CD14-positive monocyte (primary cell): ENCODE data around the gene PANX2. TPM values are rescaled to one million over a fixed set of nuclear protein-coding genes. Genes with fewer than 3 reads are reported as not detected.

Experiments
- DNase-seq, 3 donors: peaks; one replicate each; pipeline ENCODE4 v3.0.0-alpha.2; 2011 to 2022
- H2AFZ ChIP-seq: 2 replicates; pipeline ENCODE4 v1.6.0; 2012; ENCODE audit warnings: mild to moderate bottlenecking, low read depth, low read length, inconsistent platforms; ENCODE audit not compliant: insufficient read depth, poor library complexity, severe bottlenecking
- H3K27ac ChIP-seq, 2 donors: 1 replicate in 1 of 2; 2 replicates in 1 of 2; pipeline ENCODE4 v1.5.1; 2012 to 2013; ENCODE audit warnings: low read length in 2 of 2, control low read depth in 1 of 2, inconsistent platforms in 1 of 2, low read depth in 1 of 2, mild to moderate bottlenecking in 1 of 2
- H3K27me3 ChIP-seq, 2 donors: one replicate each; pipeline versions ENCODE4 v1.6.0 to v1.6.1; 2011 to 2013; ENCODE audit warnings: low read length in 2 of 2; ENCODE audit not compliant: control insufficient read depth in 2 of 2, insufficient read depth in 2 of 2
- H3K36me3 ChIP-seq, 2 donors: replicated peaks in 1 of 2; 1 replicate in 1 of 2; 2 replicates in 1 of 2; pipeline versions ENCODE4 v1.5.1 to v1.6.1; 2012 to 2013; ENCODE audit warnings: low read length in 2 of 2, control low read depth in 1 of 2, inconsistent platforms in 1 of 2, mild to moderate bottlenecking in 1 of 2; ENCODE audit not compliant: insufficient read depth in 2 of 2, control insufficient read depth in 1 of 2
- H3K4me1 ChIP-seq, 2 donors: 1 replicate in 1 of 2; 2 replicates in 1 of 2; pipeline versions ENCODE4 v1.5.1 to v1.6.1; 2012 to 2013; ENCODE audit warnings: low read length in 2 of 2, control low read depth in 1 of 2, inconsistent platforms in 1 of 2, mild to moderate bottlenecking in 1 of 2, moderate library complexity in 1 of 2; ENCODE audit not compliant: insufficient read depth in 2 of 2, control insufficient read depth in 1 of 2
- H3K4me2 ChIP-seq: replicated peaks from 2 replicates; pipeline ENCODE3; 2012; ENCODE audit warnings: low read length, moderate library complexity, mild to moderate bottlenecking; ENCODE audit not compliant: poor library complexity, severe bottlenecking; ENCODE audit errors: extremely low read depth
- H3K4me3 ChIP-seq, 3 experiments: fragments of 200-600 bp in 1 of 3; sonication (generic) in 1 of 3; replicated peaks in 1 of 3; 1 replicate in 2 of 3; 2 replicates in 1 of 3; pipeline ENCODE4 v1.5.1; 2011 to 2013; ENCODE audit warnings: low read length in 3 of 3, mild to moderate bottlenecking in 3 of 3, control low read depth in 2 of 3, low read depth in 2 of 3, inconsistent platforms in 1 of 3, moderate library complexity in 1 of 3
- H3K79me2 ChIP-seq: 2 replicates; pipeline ENCODE4 v1.6.0; 2012; ENCODE audit warnings: mild to moderate bottlenecking, control low read depth, inconsistent platforms, low read length, moderate library complexity; ENCODE audit not compliant: insufficient read depth
- H3K9ac ChIP-seq: 2 replicates; pipeline ENCODE4 v1.6.0; 2017; ENCODE audit warnings: low read length, mild to moderate bottlenecking; ENCODE audit not compliant: insufficient read depth, poor library complexity, severe bottlenecking
- H3K9me3 ChIP-seq, 2 donors: replicated peaks in 1 of 2; 1 replicate in 1 of 2; 2 replicates in 1 of 2; pipeline versions ENCODE4 v1.5.1 to v1.6.1; 2012 to 2013; ENCODE audit warnings: low read length in 2 of 2, control low read depth in 1 of 2; ENCODE audit not compliant: control insufficient read depth in 1 of 2, insufficient read depth in 1 of 2
- H4K20me1 ChIP-seq: 2 replicates; pipeline ENCODE4 v1.6.0; 2012; ENCODE audit warnings: mild to moderate bottlenecking, low read length, control low read depth, moderate library complexity; ENCODE audit not compliant: insufficient read depth
- H3K27ac Mint-ChIP-seq, 7 donors: one replicate each; pipeline ENCODE4 v1.8.0; 2020; ENCODE audit warnings: mild to moderate bottlenecking in 7 of 7, mixed read lengths in 7 of 7, moderate library complexity in 6 of 7, inconsistent platforms in 2 of 7
- H3K27me3 Mint-ChIP-seq, 3 donors: one replicate each; pipeline ENCODE4 v1.8.0; 2021 to 2022; ENCODE audit warnings: low read depth in 3 of 3, mild to moderate bottlenecking in 3 of 3, mixed read lengths in 3 of 3, moderate library complexity in 3 of 3, inconsistent platforms in 1 of 3
- H3K36me3 Mint-ChIP-seq, 2 donors: one replicate each; pipeline ENCODE4 v1.8.0; 2020; ENCODE audit warnings: mixed read lengths in 2 of 2, inconsistent platforms in 1 of 2, mild to moderate bottlenecking in 1 of 2
- H3K4me1 Mint-ChIP-seq: one replicate; pipeline ENCODE4 v1.8.0; 2020; ENCODE audit warnings: mild to moderate bottlenecking, mixed read lengths
- H3K4me3 Mint-ChIP-seq, 2 donors: one replicate each; pipeline ENCODE4 v1.8.0; 2020; ENCODE audit warnings: mild to moderate bottlenecking in 2 of 2, mixed read lengths in 2 of 2, moderate library complexity in 1 of 2
- H3K9me3 Mint-ChIP-seq, 7 donors: one replicate each; pipeline ENCODE4 v1.8.0; 2020 to 2022; ENCODE audit warnings: mixed read lengths in 7 of 7, mild to moderate bottlenecking in 6 of 7, moderate library complexity in 6 of 7, inconsistent platforms in 2 of 7
- WGBS: methylation state at CpG from one replicate; pipeline ENCODE4 v1.1.5; 2013; ENCODE audit warnings: missing lambda C conversion rate; ENCODE audit not compliant: insufficient coverage; 5-methylcytosine and 5-hydroxymethylcytosine counted together
- intact Hi-C, 2 donors: fragments of 100-400 bp; cut with micrococcal nuclease; formaldehyde crosslinking; loops; one replicate each; pipeline versions ENCODE4 v1.15.0 to v1.15.1; 2023
- polyA plus RNA-seq, 3 donors: library from polyadenylated mRNA; depleted of rRNA in 1 of 3; unstranded in 2 of 3; stranded (reverse) in 1 of 3; fragments of 300-500 nt in 2 of 3; fragments of >200 nt in 1 of 3; fragmentation: Illumina TruSeq in 2 of 3; gene quantifications; 1 replicate in 2 of 3; 2 replicates in 1 of 3; pipeline ENCODE4 v1.2.3, GENCODE V29; 2012 to 2021
- TF ChIP-seq, protein P1 (sequence below): fragments of 200-600 bp; IDR thresholded peaks from one replicate; pipeline ENCODE4 v1.8.0; 2022; ENCODE audit warnings: antibody characterized with exemption, mild to moderate bottlenecking

PANX2 gene
- polyA plus RNA-seq, 3 donors, result 0.05 to 6.0 TPM; not detected in 1

DNA sequence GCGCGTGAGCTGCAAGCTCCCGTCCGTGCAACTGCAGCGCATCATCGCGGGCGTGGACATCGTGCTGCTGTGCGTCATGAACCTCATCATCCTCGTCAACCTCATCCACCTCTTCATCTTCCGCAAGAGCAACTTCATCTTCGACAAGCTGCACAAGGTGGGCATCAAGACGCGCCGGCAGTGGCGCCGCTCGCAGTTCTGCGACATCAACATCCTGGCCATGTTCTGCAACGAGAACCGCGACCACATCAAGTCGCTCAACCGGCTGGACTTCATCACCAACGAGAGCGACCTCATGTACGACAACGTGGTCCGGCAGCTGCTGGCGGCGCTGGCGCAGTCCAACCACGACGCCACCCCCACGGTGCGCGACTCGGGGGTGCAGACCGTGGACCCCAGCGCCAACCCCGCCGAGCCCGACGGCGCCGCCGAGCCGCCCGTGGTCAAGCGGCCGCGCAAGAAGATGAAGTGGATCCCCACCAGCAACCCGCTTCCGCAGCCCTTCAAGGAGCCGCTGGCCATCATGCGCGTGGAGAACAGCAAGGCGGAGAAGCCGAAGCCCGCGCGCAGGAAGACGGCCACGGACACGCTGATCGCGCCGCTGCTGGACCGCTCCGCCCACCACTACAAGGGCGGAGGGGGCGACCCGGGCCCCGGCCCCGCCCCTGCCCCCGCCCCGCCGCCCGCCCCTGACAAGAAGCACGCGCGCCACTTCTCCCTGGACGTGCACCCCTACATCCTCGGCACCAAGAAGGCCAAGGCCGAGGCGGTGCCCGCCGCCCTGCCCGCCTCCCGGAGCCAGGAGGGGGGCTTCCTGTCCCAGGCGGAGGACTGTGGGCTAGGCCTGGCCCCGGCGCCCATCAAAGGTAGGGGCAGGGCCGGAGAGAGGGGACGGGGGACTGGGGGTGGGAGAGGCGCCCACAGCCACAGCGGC, 7.3 kb downstream of the PANX2 start:
- intact Hi-C loops, result no loop called here
- TF ChIP-seq, protein P1, sequence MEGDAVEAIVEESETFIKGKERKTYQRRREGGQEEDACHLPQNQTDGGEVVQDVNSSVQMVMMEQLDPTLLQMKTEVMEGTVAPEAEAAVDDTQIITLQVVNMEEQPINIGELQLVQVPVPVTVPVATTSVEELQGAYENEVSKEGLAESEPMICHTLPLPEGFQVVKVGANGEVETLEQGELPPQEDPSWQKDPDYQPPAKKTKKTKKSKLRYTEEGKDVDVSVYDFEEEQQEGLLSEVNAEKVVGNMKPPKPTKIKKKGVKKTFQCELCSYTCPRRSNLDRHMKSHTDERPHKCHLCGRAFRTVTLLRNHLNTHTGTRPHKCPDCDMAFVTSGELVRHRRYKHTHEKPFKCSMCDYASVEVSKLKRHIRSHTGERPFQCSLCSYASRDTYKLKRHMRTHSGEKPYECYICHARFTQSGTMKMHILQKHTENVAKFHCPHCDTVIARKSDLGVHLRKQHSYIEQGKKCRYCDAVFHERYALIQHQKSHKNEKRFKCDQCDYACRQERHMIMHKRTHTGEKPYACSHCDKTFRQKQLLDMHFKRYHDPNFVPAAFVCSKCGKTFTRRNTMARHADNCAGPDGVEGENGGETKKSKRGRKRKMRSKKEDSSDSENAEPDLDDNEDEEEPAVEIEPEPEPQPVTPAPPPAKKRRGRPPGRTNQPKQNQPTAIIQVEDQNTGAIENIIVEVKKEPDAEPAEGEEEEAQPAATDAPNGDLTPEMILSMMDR, result no peak
- peaks cover 0 to 9% (median 7%) of the 10 kb centered on the region in 7 donors for H3K9me3 Mint-ChIP-seq
- Histone ChIP-seq H4K20me1 (no peaks in the 10 kb centered on the region), H3K79me2 (no peaks in the 10 kb centered on the region), H3K27me3 (peaks cover 0 to 5% of the 10 kb centered on the region in 2 donors), H3K36me3 (no peaks in the 10 kb centered on the region), H2AFZ (no peak overlapping the region), H3K4me2 (no peak overlapping the region), H3K9me3 (no peaks in the 10 kb centered on the region), H3K9ac (no peak overlapping the region), H3K27ac (no peak overlapping the region), H3K4me3 (no peak overlapping the region), H3K4me1 (peaks cover 10 to 19% of the 10 kb centered on the region in 2 donors)
- peaks cover 3 to 10% of the 10 kb centered on the region in 2 donors for H3K36me3 Mint-ChIP-seq
- WGBS, result 88% methylated on average over 80 of the region's 98 CpGs
- H3K27ac Mint-ChIP-seq, result no peak overlapping the region
- DNase-seq, result no peak
- H3K27me3 Mint-ChIP-seq, result peaks cover 12 to 38% (median 23%) of the 10 kb centered on the region in 3 donors
- H3K4me3 Mint-ChIP-seq, result peak overlapping the region in 1 of 2 donors; percentile 83
- H3K4me1 Mint-ChIP-seq, result peaks cover 14% of the 10 kb centered on the region

DNA sequence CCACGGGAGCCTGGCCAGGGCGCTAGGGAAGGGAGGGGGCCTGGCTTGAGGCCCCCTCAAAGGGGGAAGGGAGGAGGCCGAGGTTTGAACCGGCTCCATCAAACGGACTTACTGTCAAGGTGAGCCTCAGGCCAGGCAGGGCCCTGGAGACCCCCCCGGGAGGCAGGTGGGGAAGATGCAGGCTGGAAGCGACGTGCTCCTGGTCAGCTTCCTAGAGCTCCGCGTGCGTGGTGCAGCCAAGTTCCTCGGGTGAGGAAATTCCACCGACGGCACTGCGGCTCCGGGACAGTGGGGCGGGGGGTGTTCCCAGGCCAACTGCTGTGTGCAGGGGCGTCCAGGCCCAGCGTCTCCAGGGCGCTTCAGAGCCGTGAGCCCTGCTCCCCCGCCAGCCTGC, 7.9 kb downstream of the PANX2 start:
- Mint-ChIP-seq H3K9me3 (peaks cover 0 to 9% (median 7%) of the 10 kb centered on the region in 7 donors), H3K4me3 (no peak overlapping the region), H3K4me1 (peaks cover 10% of the 10 kb centered on the region), H3K36me3 (peaks cover 3 to 10% of the 10 kb centered on the region in 2 donors), H3K27me3 (peaks cover 12 to 35% (median 23%) of the 10 kb centered on the region in 3 donors), H3K27ac (no peak overlapping the region)
- Histone ChIP-seq H3K4me3 (no peak overlapping the region), H3K79me2 (no peaks in the 10 kb centered on the region), H3K9ac (no peak overlapping the region), H3K36me3 (no peaks in the 10 kb centered on the region), H3K27ac (no peak overlapping the region), H3K9me3 (no peaks in the 10 kb centered on the region), H3K4me2 (no peak overlapping the region), H2AFZ (no peak overlapping the region), H3K27me3 (peaks cover 0 to 5% of the 10 kb centered on the region in 2 donors), H3K4me1 (peaks cover 4 to 14% of the 10 kb centered on the region in 2 donors), H4K20me1 (no peaks in the 10 kb centered on the region)
- TF ChIP-seq, protein P1, result no peak
- 83% methylated on average over 17 of the region's 22 CpGs for WGBS
- intact Hi-C loops, result no loop called here
- DNase-seq, result no peak
